H9 (cell line): ENCODE results near the gene SEMA3G. TPM values are rescaled to one million over a fixed set of nuclear protein-coding genes. Genes with fewer than 3 reads are reported as not detected.

ENCODE experiments used
- DNase-seq: peaks from one replicate; pipeline ENCODE4 v3.0.0-alpha.2; 2017
- H2AFZ ChIP-seq: one replicate; pipeline ENCODE4 v1.6.1; 2013; ENCODE audit warnings: mild to moderate bottlenecking, low read length, control low read depth, moderate library complexity
- H2AK5ac ChIP-seq: 2 replicates; pipeline ENCODE4 v1.6.1; 2013; ENCODE audit warnings: low read length, control low read depth, mixed read lengths; ENCODE audit not compliant: insufficient read length
- H2BK120ac ChIP-seq: one replicate; pipeline ENCODE4 v1.6.1; 2013; ENCODE audit warnings: low read depth, mild to moderate bottlenecking, low read length, control low read depth, inconsistent platforms; ENCODE audit not compliant: poor library complexity, severe bottlenecking
- H2BK12ac ChIP-seq: 2 replicates; pipeline ENCODE4 v1.6.1; 2013; ENCODE audit warnings: low read length, control low read depth, mixed read lengths, low read depth; ENCODE audit not compliant: insufficient read length
- H2BK15ac ChIP-seq: 2 replicates; pipeline ENCODE4 v1.6.1; 2013; ENCODE audit warnings: low read depth, low read length, control low read depth
- H2BK20ac ChIP-seq: one replicate; pipeline ENCODE4 v1.6.1; 2013; ENCODE audit warnings: low read depth, mild to moderate bottlenecking, low read length, control low read depth, inconsistent platforms; ENCODE audit not compliant: poor library complexity, severe bottlenecking
- H2BK5ac ChIP-seq: 2 replicates; pipeline ENCODE4 v1.6.1; 2013; ENCODE audit warnings: low read length, control low read depth, mixed read lengths; ENCODE audit not compliant: insufficient read length
- H3K14ac ChIP-seq: 2 replicates; pipeline ENCODE4 v1.6.1; 2013; ENCODE audit warnings: low read length, control low read depth; ENCODE audit not compliant: insufficient read depth
- H3K18ac ChIP-seq: 2 replicates; pipeline ENCODE4 v1.6.1; 2013; ENCODE audit warnings: low read depth, mild to moderate bottlenecking, mixed read lengths, low read length, control low read depth; ENCODE audit not compliant: insufficient read length
- H3K23ac ChIP-seq: 2 replicates; pipeline ENCODE4 v1.6.1; 2013; ENCODE audit warnings: low read length, control low read depth, mixed read lengths, low read depth; ENCODE audit not compliant: insufficient read length
- H3K23me2 ChIP-seq: 2 replicates; pipeline ENCODE4 v1.6.1; 2013; ENCODE audit warnings: low read depth, mild to moderate bottlenecking, mixed read lengths, low read length, control low read depth; ENCODE audit not compliant: insufficient read length, poor library complexity, severe bottlenecking
- H3K27ac ChIP-seq: 2 replicates; pipeline ENCODE4 v1.5.1; 2013; ENCODE audit warnings: low read length, control low read depth, mixed read lengths, low read depth; ENCODE audit not compliant: insufficient read length
- H3K27me3 ChIP-seq: 2 replicates; pipeline ENCODE4 v1.6.1; 2013; ENCODE audit warnings: low read length, control low read depth, inconsistent platforms; ENCODE audit not compliant: insufficient read depth
- H3K4ac ChIP-seq: 2 replicates; pipeline ENCODE4 v1.6.1; 2013; ENCODE audit warnings: low read depth, mild to moderate bottlenecking, control low read depth, inconsistent platforms, low read length, moderate library complexity
- H3K4me1 ChIP-seq: 2 replicates; pipeline ENCODE4 v1.6.1; 2013; ENCODE audit warnings: low read length, control low read depth, inconsistent platforms; ENCODE audit not compliant: insufficient read depth
- H3K4me2 ChIP-seq: 2 replicates; pipeline ENCODE4 v1.6.1; 2013; ENCODE audit warnings: low read length, control low read depth, mixed read lengths; ENCODE audit not compliant: insufficient read length, insufficient read depth
- H3K56ac ChIP-seq: 2 replicates; pipeline ENCODE4 v1.6.1; 2013; ENCODE audit warnings: low read depth, mild to moderate bottlenecking, mixed read lengths, low read length, control low read depth; ENCODE audit not compliant: insufficient read length
- H3K79me1 ChIP-seq: 2 replicates; pipeline ENCODE4 v1.6.1; 2013; ENCODE audit warnings: low read depth, mild to moderate bottlenecking, moderate library complexity, low read length, control low read depth, inconsistent platforms; ENCODE audit not compliant: insufficient read depth, poor library complexity, severe bottlenecking
- H3K79me2 ChIP-seq: 2 replicates; pipeline ENCODE4 v1.6.1; 2013; ENCODE audit warnings: low read length, control low read depth, inconsistent platforms; ENCODE audit not compliant: insufficient read depth
- H3K9ac ChIP-seq: 2 replicates; pipeline ENCODE4 v1.6.1; 2013; ENCODE audit warnings: low read length, control low read depth, mixed read lengths; ENCODE audit not compliant: insufficient read length; ENCODE audit errors: extremely low read depth
- H3K9me3 ChIP-seq: one replicate; pipeline ENCODE4 v1.6.1; 2013; ENCODE audit warnings: low read depth, low read length, inconsistent platforms; ENCODE audit not compliant: control insufficient read depth
- H3T11ph ChIP-seq: one replicate; pipeline ENCODE4 v1.6.1; 2013; ENCODE audit warnings: mild to moderate bottlenecking, low read length, control low read depth, inconsistent platforms
- H4K20me1 ChIP-seq: one replicate; pipeline ENCODE4 v1.6.1; 2013; ENCODE audit not compliant: control insufficient read depth, insufficient read length, insufficient read depth
- H4K5ac ChIP-seq: 2 replicates; pipeline ENCODE4 v1.6.1; 2013; ENCODE audit warnings: low read depth, mild to moderate bottlenecking, mixed read lengths, low read length, control low read depth; ENCODE audit not compliant: insufficient read length
- H4K8ac ChIP-seq: replicated peaks from 2 replicates; pipeline ENCODE4 v1.6.1; 2013; ENCODE audit warnings: low read length, control low read depth, mixed read lengths, low read depth; ENCODE audit not compliant: insufficient read length
- H4K91ac ChIP-seq: 2 replicates; pipeline ENCODE4 v1.6.1; 2013; ENCODE audit warnings: low read depth, mild to moderate bottlenecking, moderate library complexity, mixed read lengths, low read length, control low read depth; ENCODE audit not compliant: insufficient read length
- H3K27ac Mint-ChIP-seq, 3 experiments: 2 replicates in 2 of 3; 3 replicates in 1 of 3; pipeline ENCODE4 v1.8.0; 2020 to 2021; ENCODE audit warnings: mixed read lengths in 3 of 3, mild to moderate bottlenecking in 1 of 3, moderate library complexity in 1 of 3
- H3K27me3 Mint-ChIP-seq: 2 replicates; pipeline ENCODE4 v1.8.0; 2021; ENCODE audit warnings: low read depth, mild to moderate bottlenecking, moderate library complexity, mixed read lengths
- H3K36me3 Mint-ChIP-seq, 3 experiments: 2 replicates in 2 of 3; 3 replicates in 1 of 3; pipeline ENCODE4 v1.8.0; 2020 to 2021; ENCODE audit warnings: low read depth in 3 of 3, mixed read lengths in 3 of 3; ENCODE audit not compliant: insufficient read depth in 1 of 3
- H3K4me1 Mint-ChIP-seq, 2 experiments: 2 replicates each; pipeline ENCODE4 v1.8.0; 2020; ENCODE audit warnings: mixed read lengths in 2 of 2
- H3K4me3 Mint-ChIP-seq, 2 experiments: 2 replicates in 1 of 2; 3 replicates in 1 of 2; pipeline ENCODE4 v1.8.0; 2020 to 2021; ENCODE audit warnings: mild to moderate bottlenecking in 2 of 2, mixed read lengths in 2 of 2, moderate library complexity in 1 of 2
- H3K9me3 Mint-ChIP-seq, 2 experiments: 2 replicates in 1 of 2; 3 replicates in 1 of 2; pipeline ENCODE4 v1.8.0; 2020; ENCODE audit warnings: mild to moderate bottlenecking in 2 of 2, mixed read lengths in 2 of 2, moderate library complexity in 1 of 2
- WGBS: extraction: QIAGEN DNeasy Blood & Tissue Kit; methylation state at CpG from one replicate; pipeline ENCODE4 v1.1.7; 2013; ENCODE audit warnings: missing lambda C conversion rate, low lambda C conversion rate, mixed read lengths; ENCODE audit not compliant: insufficient read length; ENCODE audit errors: extremely low coverage; 5-methylcytosine and 5-hydroxymethylcytosine counted together
- total RNA-seq: library from RNA; stranded (reverse); gene quantifications from 2 replicates; pipeline ENCODE4 v1.2.1, GENCODE V29; 2021
- TF ChIP-seq, protein P1 (sequence below): fragments of 200-600 bp; sonication (generic); conservative IDR thresholded peaks from 3 replicates; pipeline ENCODE4 v1.8.0; 2021; ENCODE audit warnings: antibody characterized with exemption, mild to moderate bottlenecking

Gene SEMA3G
- total RNA-seq, 1 experiment from 2014 or later = 2.4 TPM

DNA sequence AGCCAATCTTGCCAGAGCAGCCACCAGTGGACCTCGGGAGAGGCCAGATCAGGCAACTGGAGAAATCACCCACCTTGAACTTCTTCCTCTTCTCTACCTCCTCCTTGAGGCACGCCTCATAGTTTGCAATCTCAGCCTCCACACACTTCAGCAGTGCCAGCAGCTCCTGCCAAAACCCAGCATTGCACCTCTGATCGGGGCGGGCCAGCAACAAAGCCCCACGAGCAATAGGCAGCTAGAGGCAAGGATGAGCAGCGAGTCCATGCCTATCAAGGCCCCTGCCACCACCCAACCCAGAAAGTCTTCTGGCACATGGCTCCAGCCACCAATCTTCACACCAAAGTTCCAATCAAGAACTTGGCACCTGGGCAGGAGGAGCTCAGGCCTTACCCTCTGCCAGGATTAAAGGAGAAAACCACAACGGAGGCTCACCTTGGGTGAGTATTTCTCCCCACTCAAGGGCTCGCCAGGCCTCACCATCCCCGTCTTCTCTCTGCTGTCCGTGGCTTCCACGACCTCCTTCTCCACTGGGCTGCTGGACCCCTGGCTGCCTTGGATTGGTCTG, 42.1 kb downstream of the SEMA3G start:
- Histone ChIP-seq H2BK15ac (no peak overlapping the region), H2BK120ac (no peak overlapping the region), H3K18ac (no peak overlapping the region), H2AFZ (no peak overlapping the region), H4K8ac (no peak overlapping the region), H3K79me2 (no peaks in the 10 kb centered on the region), H3K4me2 (no peak overlapping the region), H3K9me3 (no peaks in the 10 kb centered on the region), H4K5ac (no peak overlapping the region), H3K23ac (no peak overlapping the region), H3K27ac (no peak overlapping the region), H3K27me3 (no peaks in the 10 kb centered on the region), H4K20me1 (no peaks in the 10 kb centered on the region), H2BK5ac (no peak overlapping the region), H3K9ac (no peak overlapping the region), H3K56ac (no peak overlapping the region), H3K79me1 (no peaks in the 10 kb centered on the region), H4K91ac (no peak overlapping the region), H3K4me1 (no peaks in the 10 kb centered on the region), H2AK5ac (no peak overlapping the region), H3T11ph (no peak overlapping the region), H3K14ac (no peak overlapping the region), H3K23me2 (no peaks in the 10 kb centered on the region), H2BK20ac (no peak overlapping the region), H2BK12ac (no peak overlapping the region), H3K4ac (no peak overlapping the region)
- Mint-ChIP-seq H3K9me3 (no peaks in the 10 kb centered on the region), H3K27me3 (no peaks in the 10 kb centered on the region), H3K27ac (no peak overlapping the region), H3K4me1 (no peaks in the 10 kb centered on the region), H3K4me3 (no peak overlapping the region), H3K36me3 (peaks cover 38 to 68% (median 62%) of the 10 kb centered on the region in 3 experiments)
- TF ChIP-seq, protein P1, sequence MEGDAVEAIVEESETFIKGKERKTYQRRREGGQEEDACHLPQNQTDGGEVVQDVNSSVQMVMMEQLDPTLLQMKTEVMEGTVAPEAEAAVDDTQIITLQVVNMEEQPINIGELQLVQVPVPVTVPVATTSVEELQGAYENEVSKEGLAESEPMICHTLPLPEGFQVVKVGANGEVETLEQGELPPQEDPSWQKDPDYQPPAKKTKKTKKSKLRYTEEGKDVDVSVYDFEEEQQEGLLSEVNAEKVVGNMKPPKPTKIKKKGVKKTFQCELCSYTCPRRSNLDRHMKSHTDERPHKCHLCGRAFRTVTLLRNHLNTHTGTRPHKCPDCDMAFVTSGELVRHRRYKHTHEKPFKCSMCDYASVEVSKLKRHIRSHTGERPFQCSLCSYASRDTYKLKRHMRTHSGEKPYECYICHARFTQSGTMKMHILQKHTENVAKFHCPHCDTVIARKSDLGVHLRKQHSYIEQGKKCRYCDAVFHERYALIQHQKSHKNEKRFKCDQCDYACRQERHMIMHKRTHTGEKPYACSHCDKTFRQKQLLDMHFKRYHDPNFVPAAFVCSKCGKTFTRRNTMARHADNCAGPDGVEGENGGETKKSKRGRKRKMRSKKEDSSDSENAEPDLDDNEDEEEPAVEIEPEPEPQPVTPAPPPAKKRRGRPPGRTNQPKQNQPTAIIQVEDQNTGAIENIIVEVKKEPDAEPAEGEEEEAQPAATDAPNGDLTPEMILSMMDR = no peak
- WGBS = no CpG with 5 or more reads among the region's 11 CpGs
- DNase-seq = no peak
